ENCODE results near the gene KDM2A.

The KDM2A gene

DNA sequence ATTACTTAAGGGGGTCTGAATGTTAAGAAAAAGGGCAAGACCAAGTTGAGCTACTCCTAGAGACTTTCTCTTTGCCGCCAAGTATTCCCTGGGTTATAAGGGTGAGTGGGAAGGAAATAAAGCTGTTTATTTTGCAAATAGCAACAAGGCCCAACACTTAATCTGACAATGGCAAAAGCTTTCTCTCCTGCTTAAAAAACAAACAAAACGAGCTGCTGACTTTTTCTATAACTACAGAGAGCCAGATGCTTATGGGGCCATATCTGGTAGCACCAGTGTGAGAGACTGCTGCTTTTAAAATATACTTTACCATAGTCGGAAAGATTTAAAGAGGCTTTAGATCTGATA, 2.3 kb upstream of the KDM2A start:
- in situ Hi-C loops (cut with HindIII; ENCODE audit: low sequenced_read_pairs): no loop called here
- TF ChIP-seq, protein P1, sequence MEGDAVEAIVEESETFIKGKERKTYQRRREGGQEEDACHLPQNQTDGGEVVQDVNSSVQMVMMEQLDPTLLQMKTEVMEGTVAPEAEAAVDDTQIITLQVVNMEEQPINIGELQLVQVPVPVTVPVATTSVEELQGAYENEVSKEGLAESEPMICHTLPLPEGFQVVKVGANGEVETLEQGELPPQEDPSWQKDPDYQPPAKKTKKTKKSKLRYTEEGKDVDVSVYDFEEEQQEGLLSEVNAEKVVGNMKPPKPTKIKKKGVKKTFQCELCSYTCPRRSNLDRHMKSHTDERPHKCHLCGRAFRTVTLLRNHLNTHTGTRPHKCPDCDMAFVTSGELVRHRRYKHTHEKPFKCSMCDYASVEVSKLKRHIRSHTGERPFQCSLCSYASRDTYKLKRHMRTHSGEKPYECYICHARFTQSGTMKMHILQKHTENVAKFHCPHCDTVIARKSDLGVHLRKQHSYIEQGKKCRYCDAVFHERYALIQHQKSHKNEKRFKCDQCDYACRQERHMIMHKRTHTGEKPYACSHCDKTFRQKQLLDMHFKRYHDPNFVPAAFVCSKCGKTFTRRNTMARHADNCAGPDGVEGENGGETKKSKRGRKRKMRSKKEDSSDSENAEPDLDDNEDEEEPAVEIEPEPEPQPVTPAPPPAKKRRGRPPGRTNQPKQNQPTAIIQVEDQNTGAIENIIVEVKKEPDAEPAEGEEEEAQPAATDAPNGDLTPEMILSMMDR (IDR thresholded peaks at IDR 0.05; ENCODE audit: low read depth, low read length): no peak
- DNase-seq (ENCODE audit: low read depth, low spot score): no peak
- H3K4me3 ChIP-seq (ENCODE audit: low read depth, low read length): no peak overlapping the region

DNA sequence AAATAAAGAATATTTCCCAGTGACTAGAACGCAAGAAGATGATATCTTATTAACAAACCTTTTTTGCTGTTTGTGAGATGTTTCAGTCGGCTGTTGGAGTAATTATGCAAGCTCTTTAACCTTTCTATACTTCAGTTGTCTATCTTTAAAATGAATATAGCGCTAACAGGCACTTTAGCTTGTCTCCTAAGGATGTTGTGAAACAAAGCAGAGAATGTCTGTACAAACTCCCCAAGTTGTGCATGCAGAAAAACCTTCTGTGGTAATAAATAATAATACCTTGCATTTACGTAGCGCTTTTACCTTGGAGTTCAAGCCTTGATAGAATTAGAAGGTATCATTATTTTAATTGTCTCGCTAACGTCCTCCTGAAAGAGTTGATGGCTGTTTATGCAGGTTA, 1.9 kb upstream of the KDM2A start:
- H3K4me3 ChIP-seq (ENCODE audit: low read depth, low read length): no peak overlapping the region
- no peak for DNase-seq (ENCODE audit: low read depth, low spot score)
- TF ChIP-seq, protein P1 (IDR thresholded peaks at IDR 0.05; ENCODE audit: low read depth, low read length): no peak
- in situ Hi-C loops (cut with HindIII; ENCODE audit: low sequenced_read_pairs): no loop called here

DNA sequence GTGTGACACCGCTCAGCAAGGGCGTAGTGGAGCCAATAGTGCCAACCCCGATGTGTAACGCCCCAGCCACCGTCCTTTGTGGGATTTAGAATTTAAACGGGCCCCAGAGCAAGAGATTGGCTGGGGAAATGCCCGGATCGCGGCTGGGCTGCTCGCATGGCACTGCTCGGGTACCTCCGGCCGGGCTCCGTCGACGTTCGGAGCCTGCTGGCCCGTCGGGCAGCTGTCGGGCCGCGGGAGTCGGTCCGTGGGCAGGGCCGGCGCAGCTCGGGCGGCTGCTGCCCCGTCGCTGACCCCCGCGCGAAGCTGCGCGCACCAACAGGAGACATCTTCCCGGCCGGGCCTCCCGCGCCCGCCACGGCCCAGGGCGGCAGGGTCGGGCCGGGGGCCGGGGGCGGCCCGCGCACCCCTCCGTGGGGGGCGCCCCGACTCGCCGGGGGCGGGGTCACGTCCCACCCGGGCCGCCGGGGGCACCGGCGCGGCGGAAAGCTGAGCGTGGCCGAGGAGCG, 1.3 kb upstream of the KDM2A start:
- no peak for DNase-seq (ENCODE audit: low read depth, low spot score)
- in situ Hi-C loops (cut with HindIII; ENCODE audit: low sequenced_read_pairs): no loop called here
- no peak overlapping the region for H3K4me3 ChIP-seq (ENCODE audit: low read depth, low read length)
- TF ChIP-seq, protein P1 (IDR thresholded peaks at IDR 0.05; ENCODE audit: low read depth, low read length): no peak

DNA sequence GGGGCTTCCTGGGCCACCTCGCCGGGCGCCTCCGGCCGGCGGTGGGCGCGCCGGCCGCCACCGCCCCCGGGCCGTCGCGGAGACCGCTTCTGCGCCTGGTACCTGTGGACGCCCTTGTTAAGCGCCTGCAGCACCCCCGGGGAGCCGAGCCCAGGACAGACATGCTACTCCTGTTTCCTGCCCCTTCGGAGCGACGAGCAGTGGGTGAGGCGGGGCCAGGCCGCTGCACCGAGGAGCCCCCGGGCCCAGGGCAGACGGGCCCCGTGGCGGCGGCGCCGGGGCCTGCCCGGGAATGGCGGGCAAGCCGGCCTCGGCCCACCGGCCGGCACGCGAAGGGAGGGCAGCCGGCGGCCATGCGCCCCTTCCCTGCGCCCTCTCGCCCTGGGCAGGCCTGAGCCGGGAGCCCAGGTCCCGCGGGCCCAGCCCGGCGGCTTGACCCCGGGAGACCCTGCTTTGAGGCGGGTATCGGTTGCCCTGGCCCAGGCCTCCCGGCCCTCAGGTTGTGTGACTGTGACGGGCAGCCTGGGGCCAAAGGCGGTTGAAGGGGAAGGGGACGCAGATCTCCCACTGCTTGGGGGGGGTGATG, 789 bp upstream of the KDM2A start:
- TF ChIP-seq, protein P1 (IDR thresholded peaks at IDR 0.05; ENCODE audit: low read depth, low read length): no peak
- in situ Hi-C loops (cut with HindIII; ENCODE audit: low sequenced_read_pairs): no loop called here
- peak overlapping the region; percentile 18 for H3K4me3 ChIP-seq (ENCODE audit: low read depth, low read length)
- no peak for DNase-seq (ENCODE audit: low read depth, low spot score)

DNA sequence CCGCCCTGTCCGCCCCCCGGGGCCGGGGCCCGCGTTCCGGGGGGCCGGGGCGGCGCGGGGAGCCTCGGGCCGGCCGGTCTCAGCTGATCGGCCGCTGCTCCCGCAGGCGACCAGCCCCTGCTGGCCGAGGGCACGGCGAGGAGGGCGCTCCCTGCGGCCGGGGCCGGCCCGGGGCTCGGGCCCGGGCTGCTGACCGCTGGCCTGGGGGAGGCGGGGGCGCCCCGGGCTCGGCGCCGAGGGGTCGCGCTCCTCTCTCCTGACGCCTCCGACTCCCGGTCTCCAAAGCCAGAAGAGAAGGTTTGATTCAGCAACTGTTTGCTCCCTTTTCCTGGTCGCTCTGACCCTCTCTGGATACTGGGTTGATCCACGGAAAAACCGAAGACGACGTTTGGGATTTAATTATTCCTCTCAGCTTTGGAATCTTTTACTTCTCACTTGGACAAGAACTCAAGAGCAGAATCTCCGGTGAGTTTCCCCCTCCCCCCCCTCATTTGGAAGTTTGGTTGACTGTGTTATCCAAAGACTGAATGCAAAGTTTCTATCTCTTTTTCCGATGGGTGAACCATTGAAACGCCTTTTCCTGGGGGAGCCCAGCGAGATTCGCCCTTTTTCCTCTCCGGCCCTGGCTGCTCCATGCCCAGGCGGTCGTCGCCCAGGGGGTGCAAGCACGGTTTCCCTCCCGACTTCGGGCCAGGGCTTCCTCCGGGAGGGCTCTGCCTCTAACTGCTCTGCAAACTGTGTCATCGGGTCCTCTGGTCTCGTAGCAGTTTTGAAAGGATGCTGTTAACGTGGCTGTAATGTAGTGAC, 725 bp downstream of the KDM2A start:
- TF ChIP-seq, protein P1 (IDR thresholded peaks at IDR 0.05; ENCODE audit: low read depth, low read length): no peak
- in situ Hi-C loops (cut with HindIII; ENCODE audit: low sequenced_read_pairs): no loop called here
- H3K4me3 ChIP-seq (ENCODE audit: low read depth, low read length): peak overlapping the region; percentile 89
- no peak for DNase-seq (ENCODE audit: low read depth, low spot score)

DNA sequence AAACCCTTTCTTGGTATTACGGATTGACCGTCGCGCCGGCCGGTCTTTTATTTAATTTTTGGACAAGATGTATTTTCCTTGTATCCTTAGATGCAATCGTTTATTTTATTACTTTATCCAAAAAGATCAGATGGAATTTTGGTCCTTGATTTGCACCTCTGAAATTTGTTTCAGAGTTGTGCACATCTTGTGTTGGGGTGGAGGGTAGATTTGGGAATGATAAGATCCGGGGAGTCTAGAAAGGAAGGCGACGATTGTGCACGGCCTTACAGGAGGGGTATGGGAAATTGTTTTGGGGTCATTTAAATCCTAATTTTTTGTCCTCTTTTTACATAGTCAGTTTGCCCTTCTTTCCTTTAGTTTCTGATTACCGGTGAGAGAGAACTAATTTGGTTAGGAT, 1.4 kb downstream of the KDM2A start:
- peak overlapping the region; percentile 89 for H3K4me3 ChIP-seq (ENCODE audit: low read depth, low read length)
- TF ChIP-seq, protein P1 (IDR thresholded peaks at IDR 0.05; ENCODE audit: low read depth, low read length): no peak

More for the DNA sequence above, 1.4 kb downstream of the KDM2A start:
- in situ Hi-C loops (cut with HindIII; ENCODE audit: low sequenced_read_pairs): no loop called here
- no peak for DNase-seq (ENCODE audit: low read depth, low spot score)
